Heart left ventricle (tissue), 13 donors: ENCODE measurements around the gene SLC35E3.

Experiments used
- CTCF ChIP-seq, 12 donors: fragments of 200-600 bp; sonication (generic) in 4 of 12; IDR thresholded peaks; one replicate each; pipeline versions ENCODE4 v1.5.0 to v1.8.0; 2018 to 2022; ENCODE audit warnings: antibody characterized with exemption in 12 of 12, mild to moderate bottlenecking in 5 of 12
- POLR2A ChIP-seq, 2 donors: fragments of 450-650 bp; IDR thresholded peaks; one replicate each; pipeline ENCODE4 v1.6.1; 2017; ENCODE audit warnings: antibody characterized with exemption in 2 of 2, mild to moderate bottlenecking in 2 of 2, moderate library complexity in 2 of 2
- donor health status: ischemic (EF 13 %, LVEDD 7.1; RV severe dilation, severe dysfunction).
- donor health status: DM: no; HTN: yes; CAD: no.
- donor health status: DM: no; HTN: no; CAD: no.
- donor health status: ischemic (EF 25% LVEDD 6.9; RV normal size, moderate dysfunction).
- donor health status: ischemic (EF 25% LVEDD 5.7; RV mildly dilated, moderate dysfunction).
- donor health status: ischemic (EF 35%, LVEDD 5.7; RV mildly dilated, moderate dysfunction).
- donor health status: nonischemic (EF 11% LVEDD 7.7; RV severe dilation, severe dysfunction).
- donor health status: DM: yes; HTN: yes; CAD: no.
- donor health status: PGD.
- donor health status: ischemic (EF 29% LVEDD 5.4; RV normal size, mild dysfunction).
- donor health status: nonischemic (EF 23%, LVEDD 6.1; RV moderate dilation, normal function).

GRCh38 chr12:68760806-68761441 is 14.9 kb downstream of the SLC35E3 start:
- TF ChIP-seq CTCF (IDR thresholded peaks at IDR 0.05) (no peak), POLR2A (IDR thresholded peaks at IDR 0.05) (no peak)
